ENCODE measurements around the gene KLRF2.

KLRF2 gene

DNA sequence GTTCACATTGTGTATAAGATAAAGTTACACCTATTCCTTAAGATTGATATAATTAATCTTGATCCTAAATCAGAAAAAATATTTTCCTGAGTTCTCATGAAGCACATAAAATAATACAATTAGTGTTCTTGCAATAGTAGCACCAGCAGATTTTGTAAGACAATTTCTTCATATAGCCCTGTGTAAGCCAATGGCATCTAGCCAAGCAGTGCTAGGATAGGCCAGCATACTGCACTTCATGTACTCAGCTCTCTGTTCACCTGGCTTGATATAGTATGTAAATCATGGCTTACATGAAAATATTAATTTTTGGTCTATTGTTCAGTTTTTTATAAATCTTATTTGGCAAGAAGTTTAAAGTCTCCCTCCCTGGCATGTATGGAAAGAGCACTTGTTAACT lies 1.9 kb downstream of the KLRF2 start:
- H3K79me2 ChIP-seq (ENCODE audit: control insufficient read depth, insufficient read depth, low read length, unreplicated experiment), result no peaks in the 10 kb centered on the region
- no peak overlapping the region for H2AFZ ChIP-seq (ENCODE audit: low read length, unreplicated experiment)
- H3K4me1 ChIP-seq (ENCODE audit: control insufficient read depth, insufficient read depth, low read length, unreplicated experiment), result no peaks in the 10 kb centered on the region
- no peaks in the 10 kb centered on the region for H3K27me3 ChIP-seq (ENCODE audit: insufficient read depth, low read length)
- H3K4me3 ChIP-seq (ENCODE audit: low read depth, low read length), result no peak overlapping the region
- no peak overlapping the region for H3K27ac ChIP-seq (ENCODE audit: low read depth, low read length)
- H3K36me3 ChIP-seq (ENCODE audit: insufficient read depth, low read length), result no peaks in the 10 kb centered on the region

- Histone ChIP-seq H2AFZ (ENCODE audit: low read length, unreplicated experiment) (no peak overlapping the region), H3K4me3 (ENCODE audit: low read depth, low read length) (no peak overlapping the region), H3K79me2 (ENCODE audit: control insufficient read depth, insufficient read depth, low read length, unreplicated experiment) (no peaks in the 10 kb centered on the region), H3K27ac (ENCODE audit: low read depth, low read length) (no peak overlapping the region), H3K36me3 (ENCODE audit: insufficient read depth, low read length) (no peaks in the 10 kb centered on the region), H3K4me1 (ENCODE audit: control insufficient read depth, insufficient read depth, low read length, unreplicated experiment) (no peaks in the 10 kb centered on the region), H3K27me3 (ENCODE audit: insufficient read depth, low read length) (no peaks in the 10 kb centered on the region)
Observed at GRCh38 chr12:9888665-9889273, 7.5 kb downstream of the KLRF2 start.

DNA sequence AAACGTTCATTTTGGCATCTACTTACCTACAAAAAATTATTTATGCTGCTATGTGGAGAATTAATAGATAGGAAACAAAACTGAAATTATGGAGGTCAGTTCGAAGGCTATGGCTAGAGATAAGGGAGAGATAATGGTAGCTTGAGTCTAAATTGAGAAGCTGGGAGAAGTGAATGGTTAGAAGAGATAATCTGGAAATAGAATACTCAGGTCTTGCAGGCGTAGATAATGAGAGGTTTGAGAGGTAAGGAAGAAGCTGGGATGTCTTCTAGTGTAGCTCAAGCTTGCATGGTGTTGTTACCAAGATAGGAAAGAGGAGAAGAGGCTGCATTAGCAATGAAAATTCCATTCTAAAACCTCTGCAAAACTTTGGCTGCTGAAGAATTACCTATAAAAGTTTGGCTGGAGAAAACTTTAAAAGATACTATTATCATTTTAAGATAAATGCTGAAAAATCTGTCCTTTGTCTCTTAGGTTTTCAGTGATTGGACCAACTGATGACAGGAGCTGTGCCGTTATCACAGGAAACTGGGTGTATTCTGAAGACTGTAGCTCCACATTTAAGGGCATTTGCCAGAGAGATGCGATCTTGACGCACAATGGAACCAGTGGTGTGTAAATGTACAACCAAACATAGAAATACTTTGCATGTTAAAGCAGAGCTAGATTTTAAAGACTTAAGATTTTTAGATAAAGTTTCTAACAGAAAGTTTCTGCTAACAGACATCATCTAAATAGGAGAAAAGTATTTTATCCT lies 14.1 kb downstream of the KLRF2 start:
- Histone ChIP-seq H2AFZ (ENCODE audit: low read length, unreplicated experiment) (no peak overlapping the region), H3K79me2 (ENCODE audit: control insufficient read depth, insufficient read depth, low read length, unreplicated experiment) (no peaks in the 10 kb centered on the region), H3K36me3 (ENCODE audit: insufficient read depth, low read length) (no peaks in the 10 kb centered on the region), H3K27ac (ENCODE audit: low read depth, low read length) (no peak overlapping the region), H3K4me3 (ENCODE audit: low read depth, low read length) (no peak overlapping the region), H3K27me3 (ENCODE audit: insufficient read depth, low read length) (no peaks in the 10 kb centered on the region), H3K4me1 (ENCODE audit: control insufficient read depth, insufficient read depth, low read length, unreplicated experiment) (no peaks in the 10 kb centered on the region)

DNA sequence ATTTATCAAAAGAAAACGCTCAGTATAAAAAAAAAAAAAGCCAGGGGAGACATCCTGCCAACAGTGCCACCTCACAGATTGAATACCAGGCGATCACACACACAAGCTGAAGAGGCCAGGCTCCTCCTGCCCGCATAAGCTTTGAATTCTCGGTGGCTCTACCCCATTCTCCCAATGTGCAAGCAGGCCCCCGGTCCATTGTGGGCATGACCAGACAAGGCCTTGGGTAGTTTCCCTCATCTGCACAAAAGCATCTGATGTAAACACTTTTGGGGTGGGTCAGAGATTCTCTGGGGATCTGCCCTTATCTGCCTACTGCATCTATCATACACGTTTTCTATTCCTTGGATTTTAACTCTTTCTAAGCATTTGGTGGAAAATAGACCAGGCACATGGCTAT lies 16.2 kb downstream of the KLRF2 start:
- H2AFZ ChIP-seq (ENCODE audit: low read length, unreplicated experiment), result no peak overlapping the region
- no peaks in the 10 kb centered on the region for H3K36me3 ChIP-seq (ENCODE audit: insufficient read depth, low read length)
- no peaks in the 10 kb centered on the region for H3K4me1 ChIP-seq (ENCODE audit: control insufficient read depth, insufficient read depth, low read length, unreplicated experiment)
- H3K27ac ChIP-seq (ENCODE audit: low read depth, low read length), result no peak overlapping the region
- H3K79me2 ChIP-seq (ENCODE audit: control insufficient read depth, insufficient read depth, low read length, unreplicated experiment), result no peaks in the 10 kb centered on the region
- H3K4me3 ChIP-seq (ENCODE audit: low read depth, low read length), result no peak overlapping the region
- no peaks in the 10 kb centered on the region for H3K27me3 ChIP-seq (ENCODE audit: insufficient read depth, low read length)

GRCh38 chr12:9899209-9899608 lies 17.9 kb downstream of the KLRF2 start:
- Histone ChIP-seq H3K4me1 (ENCODE audit: control insufficient read depth, insufficient read depth, low read length, unreplicated experiment) (no peaks in the 10 kb centered on the region), H3K36me3 (ENCODE audit: insufficient read depth, low read length) (no peaks in the 10 kb centered on the region), H3K27me3 (ENCODE audit: insufficient read depth, low read length) (no peaks in the 10 kb centered on the region), H3K79me2 (ENCODE audit: control insufficient read depth, insufficient read depth, low read length, unreplicated experiment) (no peaks in the 10 kb centered on the region), H3K27ac (ENCODE audit: low read depth, low read length) (no peak overlapping the region), H3K4me3 (ENCODE audit: low read depth, low read length) (no peak overlapping the region), H2AFZ (ENCODE audit: low read length, unreplicated experiment) (peak overlapping the region; percentile 53)

DNA sequence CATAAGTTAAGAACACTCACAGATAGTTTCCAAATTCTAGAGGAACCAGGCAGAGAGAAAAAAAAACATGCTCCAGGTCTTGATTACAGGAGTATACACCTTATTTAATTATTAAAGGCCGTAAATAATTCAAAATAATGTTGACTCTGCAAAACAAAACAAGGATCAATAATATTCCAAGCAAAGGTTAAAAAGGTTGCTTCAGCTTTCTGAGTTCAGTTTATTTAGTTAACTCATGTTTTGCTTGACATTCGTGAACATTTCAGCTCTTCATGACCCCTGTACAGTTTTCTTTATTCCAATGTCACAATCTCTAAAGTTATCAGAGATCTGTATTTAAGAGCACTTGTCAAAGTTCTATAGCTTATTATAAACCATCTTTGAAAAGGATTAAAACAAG lies 19.6 kb downstream of the KLRF2 start:
- H3K4me3 ChIP-seq (ENCODE audit: low read depth, low read length), result no peak overlapping the region
- H3K27me3 ChIP-seq (ENCODE audit: insufficient read depth, low read length), result no peaks in the 10 kb centered on the region
- no peaks in the 10 kb centered on the region for H3K4me1 ChIP-seq (ENCODE audit: control insufficient read depth, insufficient read depth, low read length, unreplicated experiment)
- H2AFZ ChIP-seq (ENCODE audit: low read length, unreplicated experiment), result no peak overlapping the region
- no peak overlapping the region for H3K27ac ChIP-seq (ENCODE audit: low read depth, low read length)
- H3K79me2 ChIP-seq (ENCODE audit: control insufficient read depth, insufficient read depth, low read length, unreplicated experiment), result no peaks in the 10 kb centered on the region
- H3K36me3 ChIP-seq (ENCODE audit: insufficient read depth, low read length), result no peaks in the 10 kb centered on the region

DNA sequence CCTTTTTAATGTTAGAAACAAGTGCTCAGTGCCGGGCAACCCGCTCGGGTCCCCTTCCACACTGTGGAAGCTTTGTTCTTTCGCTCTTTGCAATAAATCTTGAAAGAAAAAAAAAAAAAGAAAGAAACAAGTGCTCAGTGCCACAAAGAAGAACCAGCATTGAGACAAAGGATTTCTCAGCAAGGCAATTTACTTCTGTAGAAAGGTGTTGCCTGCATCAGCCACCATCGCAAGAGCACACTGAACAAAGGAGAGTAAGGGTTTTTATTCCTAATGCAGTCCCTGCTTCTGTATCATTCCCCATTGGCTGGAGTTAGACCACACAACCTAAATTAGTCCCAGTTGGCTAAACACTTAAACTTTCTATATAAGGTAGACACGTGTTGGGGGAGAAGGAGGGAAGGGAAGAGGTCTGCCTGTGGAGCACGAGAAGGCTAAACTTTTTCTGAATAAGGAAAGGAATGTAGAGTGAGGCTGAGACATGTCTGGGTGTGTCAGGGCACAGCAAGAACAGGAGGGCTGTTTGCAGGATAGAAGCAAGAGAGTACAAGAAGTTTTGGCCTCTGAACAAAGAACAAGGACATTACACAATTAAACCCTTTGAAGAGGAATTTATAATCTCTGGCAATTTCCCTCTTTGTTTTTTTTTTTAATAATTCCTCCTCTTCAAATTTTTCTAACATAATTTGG lies 21.4 kb downstream of the KLRF2 start:
- H2AFZ ChIP-seq (ENCODE audit: low read length, unreplicated experiment), result no peak overlapping the region
- H3K4me1 ChIP-seq (ENCODE audit: control insufficient read depth, insufficient read depth, low read length, unreplicated experiment), result no peaks in the 10 kb centered on the region
- no peaks in the 10 kb centered on the region for H3K36me3 ChIP-seq (ENCODE audit: insufficient read depth, low read length)
- H3K27me3 ChIP-seq (ENCODE audit: insufficient read depth, low read length), result peaks cover 8% of the 10 kb centered on the region; the same call in 1 of the 2 replicates
- no peaks in the 10 kb centered on the region for H3K79me2 ChIP-seq (ENCODE audit: control insufficient read depth, insufficient read depth, low read length, unreplicated experiment)
- H3K27ac ChIP-seq (ENCODE audit: low read depth, low read length), result no peak overlapping the region
- no peak overlapping the region for H3K4me3 ChIP-seq (ENCODE audit: low read depth, low read length)

- H3K27ac ChIP-seq (ENCODE audit: low read depth, low read length), result no peak overlapping the region
- no peaks in the 10 kb centered on the region for H3K4me1 ChIP-seq (ENCODE audit: control insufficient read depth, insufficient read depth, low read length, unreplicated experiment)
- H3K27me3 ChIP-seq (ENCODE audit: insufficient read depth, low read length), result peaks cover 8% of the 10 kb centered on the region; the same call in 1 of the 2 replicates
- no peak overlapping the region for H2AFZ ChIP-seq (ENCODE audit: low read length, unreplicated experiment)
- no peak overlapping the region for H3K4me3 ChIP-seq (ENCODE audit: low read depth, low read length)
- H3K36me3 ChIP-seq (ENCODE audit: insufficient read depth, low read length), result no peaks in the 10 kb centered on the region
- no peaks in the 10 kb centered on the region for H3K79me2 ChIP-seq (ENCODE audit: control insufficient read depth, insufficient read depth, low read length, unreplicated experiment)
Observed at GRCh38 chr12:9906873-9907272, 25.6 kb downstream of the KLRF2 start.

- Histone ChIP-seq H3K36me3 (ENCODE audit: insufficient read depth, low read length) (no peaks in the 10 kb centered on the region), H3K4me3 (ENCODE audit: low read depth, low read length) (no peak overlapping the region), H3K27ac (ENCODE audit: low read depth, low read length) (no peak overlapping the region), H2AFZ (ENCODE audit: low read length, unreplicated experiment) (no peak overlapping the region), H3K79me2 (ENCODE audit: control insufficient read depth, insufficient read depth, low read length, unreplicated experiment) (no peaks in the 10 kb centered on the region), H3K4me1 (ENCODE audit: control insufficient read depth, insufficient read depth, low read length, unreplicated experiment) (no peaks in the 10 kb centered on the region), H3K27me3 (ENCODE audit: insufficient read depth, low read length) (peaks cover 8% of the 10 kb centered on the region; the same call in 1 of the 2 replicates)
Observed at GRCh38 chr12:9907769-9908168, 26.5 kb downstream of the KLRF2 start.

DNA sequence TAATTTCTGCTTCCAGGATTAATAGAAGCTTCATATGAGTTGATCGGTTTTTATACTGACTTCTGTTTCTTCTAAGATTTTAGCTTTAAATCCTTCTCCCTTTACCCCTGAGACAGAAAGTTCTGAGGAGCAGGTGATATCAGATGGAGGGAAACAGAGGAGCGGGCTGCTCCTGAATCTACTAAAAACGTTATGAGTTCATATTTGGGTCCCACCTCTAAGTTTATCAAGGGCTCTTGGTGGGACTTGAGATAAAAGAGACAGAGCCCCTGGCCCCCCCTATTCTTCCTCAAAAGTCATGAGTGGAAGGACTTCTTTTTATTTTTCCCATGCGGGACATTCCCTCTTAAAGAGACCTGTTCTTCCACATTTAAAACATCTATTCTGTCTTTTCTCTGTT lies 27.1 kb downstream of the KLRF2 start:
- Histone ChIP-seq H3K4me1 (ENCODE audit: control insufficient read depth, insufficient read depth, low read length, unreplicated experiment) (no peaks in the 10 kb centered on the region), H2AFZ (ENCODE audit: low read length, unreplicated experiment) (no peak overlapping the region), H3K27ac (ENCODE audit: low read depth, low read length) (no peak overlapping the region)

More for the DNA sequence above, 27.1 kb downstream of the KLRF2 start:
- no peaks in the 10 kb centered on the region for H3K36me3 ChIP-seq (ENCODE audit: insufficient read depth, low read length)
- no peaks in the 10 kb centered on the region for H3K79me2 ChIP-seq (ENCODE audit: control insufficient read depth, insufficient read depth, low read length, unreplicated experiment)
- H3K4me3 ChIP-seq (ENCODE audit: low read depth, low read length), result peak overlapping the region; percentile 9; the same call in 1 of the 2 replicates
- H3K27me3 ChIP-seq (ENCODE audit: insufficient read depth, low read length), result peaks cover 11% of the 10 kb centered on the region; the same call in 1 of the 2 replicates

Measured in ACC112 (cell line).